DMS 273 (cell line): Measurements from ENCODE around the gene CNN3.

Experiments
- DNase-seq: peaks from one replicate; lab custom pipeline; 2025; ENCODE audit not compliant: unreplicated experiment; lab: John Stamatoyannopoulos, UW

CNN3 gene

GRCh38 chr1:94925004-94925403 lies 1.9 kb downstream of the CNN3 start:
- peak; percentile 74 for DNase-seq

- DNase-seq = no peak
These were observed 4.1 kb downstream of the CNN3 start for GRCh38 chr1:94922761-94923331.

GRCh38 chr1:94921977-94922376 lies 4.9 kb downstream of the CNN3 start:
- no peak for DNase-seq

GRCh38 chr1:94920061-94920460 lies 6.8 kb downstream of the CNN3 start:
- DNase-seq = peak; percentile 15

GRCh38 chr1:94919241-94920030 lies 7.5 kb downstream of the CNN3 start:
- DNase-seq = no peak

GRCh38 chr1:94917251-94917650 lies 9.7 kb downstream of the CNN3 start:
- no peak for DNase-seq

- no peak for DNase-seq
These were observed 14.4 kb downstream of the CNN3 start for GRCh38 chr1:94912263-94913184.

- peak; percentile 10 for DNase-seq
These were observed 17.4 kb downstream of the CNN3 start for GRCh38 chr1:94909486-94909885.

GRCh38 chr1:94908965-94909364 lies 17.9 kb downstream of the CNN3 start:
- no peak for DNase-seq

GRCh38 chr1:94908190-94908589 lies 18.7 kb downstream of the CNN3 start:
- DNase-seq = no peak

GRCh38 chr1:94907136-94907535 lies 19.8 kb downstream of the CNN3 start:
- DNase-seq = no peak

GRCh38 chr1:94906382-94906781 lies 20.5 kb downstream of the CNN3 start:
- no peak for DNase-seq

- DNase-seq = no peak
These were observed 21.7 kb downstream of the CNN3 start for GRCh38 chr1:94905207-94905606.

GRCh38 chr1:94903280-94904009 lies 23.5 kb downstream of the CNN3 start:
- no peak for DNase-seq

- DNase-seq = no peak
These were observed 25.1 kb downstream of the CNN3 start for GRCh38 chr1:94901841-94902240.

- no peak for DNase-seq
These were observed 27.2 kb downstream of the CNN3 start for GRCh38 chr1:94899756-94900155.

- no peak for DNase-seq
These were observed 28.2 kb downstream of the CNN3 start for GRCh38 chr1:94898491-94899385.

GRCh38 chr1:94895518-94895917 lies 31.4 kb downstream of the CNN3 start:
- DNase-seq = no peak

GRCh38 chr1:94894630-94895029 lies 32.3 kb downstream of the CNN3 start:
- no peak for DNase-seq
